C4-2B (cell line): Measurements from ENCODE around the gene BAIAP2L2.

ENCODE experiments used
- CTCF ChIP-seq: fragments of 450-650 bp; conservative IDR thresholded peaks from 2 replicates; pipeline ENCODE4 v1.5.1; 2017; ENCODE audit warnings: mild to moderate bottlenecking
- ZFX ChIP-seq: fragments of 450-650 bp; IDR thresholded peaks from 2 replicates; pipeline ENCODE4 v1.6.1; 2017

DNA sequence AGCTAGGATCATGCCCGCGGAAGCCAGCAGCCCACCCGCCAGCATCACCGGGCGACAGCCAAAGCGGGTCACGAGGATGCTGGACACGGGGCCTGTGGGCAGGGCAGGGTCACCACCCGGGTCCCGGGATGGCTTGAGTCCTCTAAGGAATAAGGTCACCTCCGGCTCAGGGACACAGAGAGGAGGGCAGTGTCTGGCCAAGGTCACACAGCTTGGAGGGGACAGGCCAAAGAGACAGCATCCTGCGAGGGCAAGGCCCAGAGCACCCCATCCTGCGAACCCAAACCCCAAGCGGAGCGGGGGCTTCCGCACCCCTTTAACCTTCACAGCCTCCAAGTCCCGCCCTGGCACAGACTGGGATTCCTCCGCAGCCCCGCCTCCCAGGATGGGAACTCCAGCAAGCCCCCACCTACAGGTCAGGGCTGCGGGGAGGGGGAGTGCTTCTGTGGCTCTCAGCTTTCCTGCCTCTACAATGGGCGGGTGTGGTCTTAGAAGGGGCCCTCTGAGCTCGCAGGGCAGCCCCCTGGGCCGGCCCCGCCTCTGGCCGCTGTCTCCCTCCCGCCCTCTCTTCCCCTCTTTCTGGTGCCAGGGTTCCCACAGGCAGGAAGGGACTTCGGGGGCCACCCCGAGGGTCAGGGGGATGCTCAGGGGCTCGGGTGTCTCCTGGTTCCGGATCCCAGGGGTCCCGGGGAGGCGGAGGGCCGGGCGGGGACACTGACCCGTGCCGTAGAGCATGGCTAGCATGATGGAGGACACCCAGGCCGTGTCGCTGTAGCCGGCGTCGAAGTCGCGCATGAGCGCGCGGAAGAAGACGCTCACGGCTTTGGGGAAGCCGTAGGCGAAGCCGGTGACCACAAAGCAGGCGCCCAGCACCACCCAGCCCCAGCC is 28.3 kb downstream of the BAIAP2L2 start:
- no peak for TF ChIP-seq CTCF
- no peak for TF ChIP-seq ZFX
